ENCODE results near the gene NFX1.

The NFX1 gene

GRCh38 chr9:33287087-33287490 is 3.2 kb upstream of the NFX1 start:
- Histone ChIP-seq H3F3A (ENCODE audit: low read depth) (peaks cover 7% of the 10 kb centered on the region), H3K36me3 (ENCODE audit: insufficient read depth, low read length) (peaks cover 8% of the 10 kb centered on the region; the same call in 1 of the 2 replicates), H4K20me1 (ENCODE audit: insufficient read depth, low read length, poor library complexity, severe bottlenecking) (peaks cover 4% of the 10 kb centered on the region), H3K9me2 (replicated peaks; ENCODE audit: low read depth, low read length) (no peaks in the 10 kb centered on the region), H3K4me3 (ENCODE audit: low read length, poor library complexity, severe bottlenecking) (no peak overlapping the region), H2AFZ (ENCODE audit: low read length) (no peak overlapping the region), H3K9ac (ENCODE audit: low read depth, low read length, poor library complexity, severe bottlenecking) (no peak overlapping the region), H3K4me1 (ENCODE audit: insufficient read depth, low read length, poor library complexity, severe bottlenecking) (peaks cover 6% of the 10 kb centered on the region), H3K79me2 (ENCODE audit: insufficient read depth, low read length) (peaks cover 22% of the 10 kb centered on the region), H3K4me2 (ENCODE audit: low read depth, low read length, poor library complexity, severe bottlenecking) (no peak overlapping the region), H3K27me3 (ENCODE audit: insufficient read depth, low read length, poor library complexity, severe bottlenecking) (no peaks in the 10 kb centered on the region), H3K9me3 (ENCODE audit: insufficient read depth, low read depth, low read length) (no peaks in the 10 kb centered on the region)
- TF ChIP-seq CTCF (conservative IDR thresholded peaks at IDR 0.05; ENCODE audit: low read length) (peak; percentile 89), EZH2phosphoT487 (IDR thresholded peaks at IDR 0.05; ENCODE audit: borderline replicate concordance) (no peak)

GRCh38 chr9:33288235-33288634 is 2.1 kb upstream of the NFX1 start:
- TF ChIP-seq EZH2phosphoT487 (IDR thresholded peaks at IDR 0.05; ENCODE audit: borderline replicate concordance) (no peak), CTCF (conservative IDR thresholded peaks at IDR 0.05; ENCODE audit: low read length) (no peak)
- Histone ChIP-seq H4K20me1 (ENCODE audit: insufficient read depth, low read length, poor library complexity, severe bottlenecking) (peaks cover 5% of the 10 kb centered on the region), H3F3A (ENCODE audit: low read depth) (peaks cover 7% of the 10 kb centered on the region), H3K27me3 (ENCODE audit: insufficient read depth, low read length, poor library complexity, severe bottlenecking) (no peaks in the 10 kb centered on the region), H3K36me3 (ENCODE audit: insufficient read depth, low read length) (no peaks in the 10 kb centered on the region), H3K9me3 (ENCODE audit: insufficient read depth, low read depth, low read length) (no peaks in the 10 kb centered on the region), H3K9me2 (replicated peaks; ENCODE audit: low read depth, low read length) (no peaks in the 10 kb centered on the region), H3K4me2 (ENCODE audit: low read depth, low read length, poor library complexity, severe bottlenecking) (no peak overlapping the region), H3K4me1 (ENCODE audit: insufficient read depth, low read length, poor library complexity, severe bottlenecking) (peaks cover 15% of the 10 kb centered on the region), H3K4me3 (ENCODE audit: low read length, poor library complexity, severe bottlenecking) (no peak overlapping the region), H2AFZ (ENCODE audit: low read length) (no peak overlapping the region), H3K79me2 (ENCODE audit: insufficient read depth, low read length) (peaks cover 33% of the 10 kb centered on the region), H3K9ac (ENCODE audit: low read depth, low read length, poor library complexity, severe bottlenecking) (no peak overlapping the region)

- no peak overlapping the region for H2AFZ ChIP-seq (ENCODE audit: low read length)
Observed at GRCh38 chr9:33288828-33289483, 1.4 kb upstream of the NFX1 start.

More at GRCh38 chr9:33288828-33289483, 1.4 kb upstream of the NFX1 start:
- peak overlapping the region; percentile 87 for H3K4me3 ChIP-seq (ENCODE audit: low read length, poor library complexity, severe bottlenecking)
- peaks cover 40% of the 10 kb centered on the region for H3K79me2 ChIP-seq (ENCODE audit: insufficient read depth, low read length)
- TF ChIP-seq CTCF (conservative IDR thresholded peaks at IDR 0.05; ENCODE audit: low read length), result no peak
- TF ChIP-seq EZH2phosphoT487 (IDR thresholded peaks at IDR 0.05; ENCODE audit: borderline replicate concordance), result no peak
- H3K27me3 ChIP-seq (ENCODE audit: insufficient read depth, low read length, poor library complexity, severe bottlenecking), result no peaks in the 10 kb centered on the region
- H3K9me3 ChIP-seq (ENCODE audit: insufficient read depth, low read depth, low read length), result no peaks in the 10 kb centered on the region
- no peaks in the 10 kb centered on the region for H3K36me3 ChIP-seq (ENCODE audit: insufficient read depth, low read length)
- H3F3A ChIP-seq (ENCODE audit: low read depth), result peaks cover 7% of the 10 kb centered on the region
- peaks cover 15% of the 10 kb centered on the region for H3K4me1 ChIP-seq (ENCODE audit: insufficient read depth, low read length, poor library complexity, severe bottlenecking)
- peaks cover 12% of the 10 kb centered on the region for H4K20me1 ChIP-seq (ENCODE audit: insufficient read depth, low read length, poor library complexity, severe bottlenecking)
- no peaks in the 10 kb centered on the region for H3K9me2 ChIP-seq (replicated peaks; ENCODE audit: low read depth, low read length)
- H3K4me2 ChIP-seq (ENCODE audit: low read depth, low read length, poor library complexity, severe bottlenecking), result peak overlapping the region; percentile 82
- H3K9ac ChIP-seq (ENCODE audit: low read depth, low read length, poor library complexity, severe bottlenecking), result peak overlapping the region; percentile 98
